Body of pancreas (tissue), 4 donors: Measurements from ENCODE around the gene TTPAL.
A peak's percentile ranks its signal among the peaks of the same experiment; 100 is the strongest.

Experiments
- POLR2A ChIP-seq, 3 donors: fragments of 450-650 bp; IDR thresholded peaks; one replicate each; pipeline ENCODE4 v1.6.1; 2016; ENCODE audit warnings: antibody characterized with exemption in 3 of 3, mild to moderate bottlenecking in 2 of 3
- TF ChIP-seq, protein P1 (sequence below), 7 experiments: fragments of 450-650 bp in 4 of 7; fragments of 200-600 bp in 3 of 7; sonication (generic) in 3 of 7; IDR thresholded peaks; one replicate each; pipeline ENCODE4 v1.5.1; 2016 to 2019; ENCODE audit warnings: antibody characterized with exemption in 7 of 7

DNA sequence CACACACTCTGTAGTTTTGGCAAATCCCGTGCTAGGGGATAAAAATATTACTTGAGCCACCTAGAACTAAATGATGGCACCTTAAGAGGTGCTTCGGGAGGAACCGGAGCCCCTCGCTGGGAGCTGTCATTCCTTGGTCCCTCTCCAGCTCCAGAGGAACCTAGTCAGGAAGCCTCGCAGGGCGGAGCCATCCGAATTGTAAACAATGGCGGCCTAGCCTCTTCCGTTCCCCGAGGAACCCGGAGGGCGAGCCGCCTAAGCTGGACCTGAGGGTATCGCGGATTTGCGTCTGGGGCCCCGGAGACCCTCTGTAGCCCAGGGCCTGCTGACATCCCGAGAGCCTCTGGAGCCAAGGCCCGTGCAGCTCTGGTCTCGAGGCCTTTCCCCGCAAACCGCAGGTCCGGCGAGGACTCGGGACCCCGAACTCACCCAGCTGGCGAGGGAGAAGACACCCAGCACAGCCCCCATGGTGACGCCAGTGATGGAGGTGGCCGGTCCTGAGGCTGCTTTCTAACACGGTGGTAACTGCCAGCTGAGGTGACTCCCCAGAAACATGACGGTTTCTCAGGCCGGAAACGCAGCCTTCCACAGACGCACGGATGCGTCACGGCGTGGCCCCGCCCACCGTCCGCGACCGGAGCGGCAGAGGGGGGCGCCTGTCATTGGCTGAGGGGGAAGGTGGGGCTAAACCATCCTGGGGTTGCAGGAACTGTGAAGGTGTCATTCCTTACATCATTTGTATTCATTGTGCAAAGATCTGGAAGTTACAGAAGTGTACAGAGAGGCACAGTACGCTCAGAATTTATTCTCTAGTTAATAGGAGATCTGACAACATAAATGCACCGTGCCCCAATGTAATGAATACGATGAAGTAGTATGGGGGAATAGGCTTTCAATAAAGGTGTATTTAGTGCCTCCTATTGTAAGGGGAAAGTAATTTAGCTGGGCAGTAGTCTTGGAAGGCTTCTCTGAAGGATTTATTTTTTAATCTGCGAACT, 46.1 kb downstream of the TTPAL start, which contains the start of gene SERINC3:
- TF ChIP-seq, protein P1, sequence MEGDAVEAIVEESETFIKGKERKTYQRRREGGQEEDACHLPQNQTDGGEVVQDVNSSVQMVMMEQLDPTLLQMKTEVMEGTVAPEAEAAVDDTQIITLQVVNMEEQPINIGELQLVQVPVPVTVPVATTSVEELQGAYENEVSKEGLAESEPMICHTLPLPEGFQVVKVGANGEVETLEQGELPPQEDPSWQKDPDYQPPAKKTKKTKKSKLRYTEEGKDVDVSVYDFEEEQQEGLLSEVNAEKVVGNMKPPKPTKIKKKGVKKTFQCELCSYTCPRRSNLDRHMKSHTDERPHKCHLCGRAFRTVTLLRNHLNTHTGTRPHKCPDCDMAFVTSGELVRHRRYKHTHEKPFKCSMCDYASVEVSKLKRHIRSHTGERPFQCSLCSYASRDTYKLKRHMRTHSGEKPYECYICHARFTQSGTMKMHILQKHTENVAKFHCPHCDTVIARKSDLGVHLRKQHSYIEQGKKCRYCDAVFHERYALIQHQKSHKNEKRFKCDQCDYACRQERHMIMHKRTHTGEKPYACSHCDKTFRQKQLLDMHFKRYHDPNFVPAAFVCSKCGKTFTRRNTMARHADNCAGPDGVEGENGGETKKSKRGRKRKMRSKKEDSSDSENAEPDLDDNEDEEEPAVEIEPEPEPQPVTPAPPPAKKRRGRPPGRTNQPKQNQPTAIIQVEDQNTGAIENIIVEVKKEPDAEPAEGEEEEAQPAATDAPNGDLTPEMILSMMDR (IDR thresholded peaks at IDR 0.05) = peak in 2 of 7 experiments; percentile 14 to 31
- peak; percentile 56 to 88 (median 78) for TF ChIP-seq POLR2A (IDR thresholded peaks at IDR 0.05)
